GM19468 (cell line): ENCODE results near the gene AGXT.

Experiments
- ATAC-seq: cut with Tn5 transposase; IDR thresholded peaks from one replicate; pipeline ENCODE4 v1.9.1; 2021; ENCODE audit warnings: mild to moderate bottlenecking, moderate library complexity, moderate number of reproducible peaks; ENCODE audit not compliant: unreplicated experiment; ENCODE audit errors: extremely low read depth

Gene AGXT

DNA sequence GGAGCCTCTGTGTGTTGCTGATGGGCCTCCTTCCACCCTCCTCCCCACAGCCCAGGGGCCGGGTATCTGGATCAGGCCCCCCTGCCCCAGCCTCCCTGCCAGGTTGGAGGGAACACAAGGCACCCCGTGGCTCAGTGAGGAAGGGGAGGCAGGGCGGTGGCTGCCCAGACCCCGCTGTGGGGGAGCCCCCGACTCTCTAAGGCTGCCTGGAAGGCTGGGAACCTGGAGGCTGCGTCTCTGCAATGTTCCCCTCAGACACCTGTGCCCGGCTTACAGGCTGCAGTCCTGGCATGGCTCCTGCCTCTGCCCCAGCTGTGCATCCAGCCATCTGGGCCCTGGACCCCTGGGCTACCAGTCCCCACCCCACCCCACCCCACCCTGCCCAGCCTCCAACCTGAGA is 27.8 kb downstream of the AGXT start:
- no peak for ATAC-seq

DNA sequence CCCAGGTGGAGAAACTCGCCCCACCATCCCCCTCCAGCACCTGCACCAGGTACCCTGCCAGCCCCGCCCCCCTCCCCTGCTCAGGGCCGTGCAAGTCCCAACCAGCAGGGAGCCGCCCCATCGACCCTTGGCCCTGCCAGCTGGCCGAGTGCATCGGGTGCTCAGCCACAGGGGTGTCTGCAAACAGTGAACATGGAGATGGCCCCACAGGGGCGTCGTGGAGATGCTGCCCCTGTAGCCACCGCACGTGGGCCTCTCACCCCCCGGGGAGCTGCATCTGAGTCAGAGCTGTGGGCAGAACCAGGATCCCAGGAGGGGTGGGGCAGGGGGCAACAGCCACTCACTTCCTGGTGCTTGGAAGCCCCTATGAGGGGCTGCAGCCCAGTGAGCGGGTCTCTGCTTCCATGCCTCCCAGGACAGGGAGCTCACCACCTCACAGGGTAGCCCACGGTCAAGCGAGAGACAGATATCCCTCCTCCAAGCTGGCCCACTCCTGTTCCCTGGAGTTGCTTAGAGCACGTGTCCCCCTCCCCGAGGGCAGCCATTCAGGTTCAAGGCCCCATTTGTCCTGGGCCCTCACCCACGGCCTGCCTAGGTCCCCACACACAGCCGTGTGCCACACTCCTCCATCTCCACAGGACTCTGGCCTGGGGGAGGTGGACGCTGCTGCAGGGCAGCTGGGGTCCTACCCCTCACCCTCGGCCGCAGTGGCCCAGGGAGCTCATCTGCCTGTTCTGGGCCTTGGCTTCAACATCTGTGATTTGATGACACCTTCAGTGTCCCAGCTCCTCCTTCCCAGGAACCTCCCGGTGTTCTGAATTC is 28.5 kb downstream of the AGXT start:
- ATAC-seq: no peak

DNA sequence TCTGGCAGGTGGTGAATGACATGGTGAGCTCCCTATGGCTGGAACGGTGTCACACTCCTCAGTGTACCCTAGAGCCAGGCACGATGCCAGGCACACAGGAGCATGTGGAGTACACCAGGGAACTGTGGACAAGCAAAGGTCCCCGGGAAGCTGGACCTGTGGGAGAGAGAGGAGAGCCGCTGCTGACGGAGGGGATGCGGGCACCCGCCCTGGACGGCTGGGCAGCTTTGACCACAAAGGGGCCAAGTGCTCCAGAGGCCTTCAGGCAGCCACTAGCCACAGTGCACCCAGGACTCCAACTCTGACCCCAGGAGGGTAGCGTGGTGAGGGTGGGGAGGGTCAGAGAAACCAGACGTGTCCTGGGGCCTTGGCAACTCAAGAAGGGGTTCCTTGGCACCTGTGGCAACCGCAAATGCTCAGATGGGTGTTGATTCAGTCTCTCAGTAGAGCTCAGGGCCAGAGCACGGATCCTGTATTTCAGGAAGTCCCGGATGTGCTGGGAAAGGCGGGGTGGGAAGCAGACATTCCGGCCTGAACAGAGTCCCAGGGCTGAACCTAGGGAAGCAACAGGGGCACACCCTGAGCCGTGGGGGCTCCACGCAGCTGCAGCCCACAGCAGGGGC is 29.6 kb downstream of the AGXT start:
- no peak for ATAC-seq

DNA sequence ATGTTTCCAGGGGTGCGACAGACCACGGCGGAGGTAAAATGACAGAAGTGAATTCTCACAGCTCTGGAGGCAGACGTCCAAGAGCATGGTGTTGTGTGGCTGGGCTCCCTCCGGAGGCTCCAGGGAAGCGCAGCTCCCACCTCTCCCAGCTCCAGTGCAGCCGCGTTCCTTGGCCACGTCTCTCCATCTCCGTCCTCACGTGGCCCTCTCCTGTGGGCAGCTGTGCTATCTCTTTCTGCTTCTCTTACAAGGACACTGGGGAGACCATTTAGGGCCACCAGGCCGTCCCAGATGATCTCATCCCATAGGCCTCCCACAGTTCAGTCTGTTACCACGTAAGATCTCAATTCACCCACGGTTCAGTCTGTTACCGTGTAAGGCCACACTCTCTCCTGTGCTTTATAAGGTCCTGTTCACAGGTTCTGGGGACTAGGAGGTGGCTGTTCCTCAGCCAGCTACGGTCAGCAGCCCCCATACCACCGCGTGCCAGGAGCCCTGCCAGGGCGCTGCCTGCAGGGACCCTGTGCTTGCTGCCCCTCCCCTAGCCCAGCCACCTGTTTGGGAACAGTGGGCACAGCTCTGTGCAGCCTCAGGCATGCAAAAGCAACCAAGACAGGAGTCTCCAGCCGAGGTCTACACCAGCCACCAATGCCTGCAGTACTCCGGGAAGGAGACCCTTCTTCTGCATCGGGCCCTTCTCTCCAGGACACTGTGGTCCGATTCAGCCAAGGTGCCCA is 30.3 kb downstream of the AGXT start:
- no peak for ATAC-seq

DNA sequence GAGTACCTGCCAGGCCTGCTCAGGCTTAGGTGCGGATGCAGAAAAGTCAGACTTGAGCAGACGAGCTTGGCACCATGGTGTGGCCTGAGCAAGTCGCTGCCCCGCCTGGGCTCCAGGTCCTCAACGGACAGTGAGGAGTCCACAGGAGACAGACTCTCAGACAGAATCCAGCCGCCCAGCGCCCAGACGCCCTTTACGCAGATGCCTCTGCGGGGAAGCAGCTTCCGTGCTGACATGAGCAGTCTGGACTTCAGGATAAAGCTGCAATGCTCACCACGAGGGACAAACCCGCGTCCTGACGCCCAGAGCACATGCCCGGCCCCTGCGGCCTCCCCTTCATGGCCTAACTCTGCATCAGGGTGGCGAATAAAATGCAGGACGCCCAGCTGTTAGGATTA is 30.8 kb downstream of the AGXT start:
- no peak for ATAC-seq

DNA sequence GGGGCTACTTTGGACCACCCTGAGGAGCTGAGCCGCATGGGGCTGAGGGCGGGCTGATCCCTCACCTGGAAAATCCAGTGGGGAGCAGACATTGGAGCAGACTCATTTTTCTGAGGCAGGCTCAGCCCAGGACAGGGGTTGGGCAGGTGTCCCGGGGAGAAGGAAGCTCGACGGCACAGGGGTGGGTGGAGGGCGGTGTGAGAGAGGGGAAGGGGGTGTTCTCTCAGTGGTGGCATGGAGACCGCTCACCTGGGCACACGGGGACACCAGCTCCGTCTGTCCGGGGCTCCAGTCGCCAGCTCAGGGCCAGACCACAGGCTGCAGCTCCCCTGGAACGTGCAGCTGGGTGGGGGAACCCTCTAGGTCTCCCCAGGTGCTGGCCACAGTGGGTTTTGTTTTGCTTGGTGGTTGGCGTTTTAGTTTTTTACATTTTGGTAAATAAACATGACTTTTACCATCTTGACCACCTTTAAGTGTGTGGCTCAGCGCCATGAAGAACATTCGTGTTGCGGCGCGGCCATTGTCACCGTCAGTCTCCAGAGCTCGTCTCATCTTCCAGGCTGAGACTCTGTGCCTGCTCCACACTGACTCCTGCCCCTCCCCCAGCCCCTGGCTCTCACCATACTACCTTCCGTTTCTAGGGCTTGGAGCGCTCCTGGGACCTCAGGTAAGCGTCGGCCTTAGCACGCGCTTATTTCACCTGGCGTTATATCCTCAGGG is 31.7 kb downstream of the AGXT start:
- ATAC-seq: no peak

DNA sequence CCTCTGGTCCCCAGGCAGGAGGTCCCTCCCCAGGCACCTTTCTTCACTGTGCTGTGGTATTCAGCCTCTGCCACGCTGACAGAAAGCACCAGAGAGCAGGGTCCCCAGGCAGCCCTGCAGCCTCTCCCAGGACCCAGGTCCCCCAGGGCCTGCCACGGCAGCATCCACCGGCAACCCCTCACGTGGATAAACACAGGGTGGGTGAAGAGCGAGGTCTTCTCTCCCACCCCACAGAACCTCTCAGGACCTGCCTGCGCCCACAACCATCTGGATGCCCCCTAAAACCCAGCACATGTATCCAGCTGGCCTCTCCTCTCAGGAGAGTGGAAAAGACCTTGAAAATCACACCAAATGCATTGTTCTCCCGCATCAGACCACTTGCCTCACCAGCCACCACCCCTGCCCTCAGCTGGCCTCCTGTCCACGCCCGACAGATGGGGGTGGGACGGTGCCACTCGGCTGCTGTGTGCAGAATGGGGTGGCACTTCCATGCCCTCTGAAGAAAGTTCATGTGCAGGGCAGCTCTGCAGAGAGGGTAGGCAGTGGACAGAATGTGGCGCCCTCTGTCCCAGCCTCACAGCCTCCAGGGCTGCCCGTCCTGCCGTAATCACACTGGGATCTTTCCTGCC is 33.5 kb downstream of the AGXT start:
- no peak for ATAC-seq

DNA sequence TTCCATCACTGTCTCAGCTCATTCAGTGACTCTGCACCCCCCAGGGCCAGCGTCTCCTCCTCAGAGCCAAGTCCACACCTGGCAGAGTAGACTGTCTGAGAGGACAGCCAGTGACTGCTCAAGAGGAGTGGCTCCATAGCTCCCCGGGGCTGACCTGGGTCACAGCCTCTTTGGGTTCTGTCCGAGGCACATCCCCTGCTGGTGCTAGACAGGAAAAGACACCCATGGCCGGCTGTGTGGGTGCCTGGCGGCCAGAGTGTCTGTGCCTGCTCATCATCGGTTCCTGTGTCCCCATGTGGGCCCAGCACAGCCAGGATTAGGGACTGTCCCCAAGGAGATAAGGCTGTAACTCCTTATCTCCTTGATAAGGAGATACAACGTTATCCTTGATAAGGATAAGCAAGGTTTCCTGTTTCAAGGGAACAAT is 34.0 kb downstream of the AGXT start:
- no peak for ATAC-seq

DNA sequence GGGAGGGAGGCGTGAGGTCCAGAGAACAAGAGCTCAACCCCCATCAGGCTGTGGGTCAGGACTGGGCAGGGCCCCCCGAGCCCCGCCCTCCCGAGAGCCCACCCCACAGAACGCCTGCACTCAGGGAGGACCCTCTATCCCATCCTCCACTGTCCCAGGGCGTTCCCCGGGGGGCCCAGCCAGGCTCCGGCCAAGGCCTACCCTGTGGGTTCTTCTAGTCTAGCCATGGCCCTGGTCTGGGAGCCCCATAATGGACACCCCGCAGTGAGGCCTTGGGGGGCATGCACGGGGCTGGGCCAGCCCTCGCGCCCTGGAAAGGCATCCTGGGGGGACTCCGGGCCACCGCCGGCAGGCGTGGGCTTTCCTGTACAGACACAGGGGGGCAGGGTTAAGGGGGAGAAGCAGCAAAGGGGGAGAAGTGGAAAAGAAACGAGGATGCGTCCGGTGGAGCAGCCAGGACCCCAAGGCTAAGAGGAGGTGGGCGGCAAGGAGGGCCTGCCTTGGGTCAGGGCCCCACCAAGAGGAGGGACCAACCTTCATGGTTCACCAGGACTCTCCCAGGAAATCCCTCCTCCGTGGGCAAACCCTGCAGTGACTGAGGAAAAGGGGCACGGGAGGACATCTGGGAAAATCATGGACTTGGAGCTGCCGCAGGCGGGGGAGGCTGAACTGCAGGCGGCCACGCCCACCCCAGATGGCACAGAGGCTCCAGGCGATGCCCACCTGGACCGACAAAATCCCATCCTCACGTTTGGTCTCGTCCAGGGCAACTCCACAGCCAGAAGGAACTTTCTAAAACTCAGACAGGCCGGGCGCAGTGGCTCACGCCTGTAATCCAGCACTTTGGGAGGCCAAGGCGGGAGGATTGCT is 34.8 kb downstream of the AGXT start:
- no peak for ATAC-seq

DNA sequence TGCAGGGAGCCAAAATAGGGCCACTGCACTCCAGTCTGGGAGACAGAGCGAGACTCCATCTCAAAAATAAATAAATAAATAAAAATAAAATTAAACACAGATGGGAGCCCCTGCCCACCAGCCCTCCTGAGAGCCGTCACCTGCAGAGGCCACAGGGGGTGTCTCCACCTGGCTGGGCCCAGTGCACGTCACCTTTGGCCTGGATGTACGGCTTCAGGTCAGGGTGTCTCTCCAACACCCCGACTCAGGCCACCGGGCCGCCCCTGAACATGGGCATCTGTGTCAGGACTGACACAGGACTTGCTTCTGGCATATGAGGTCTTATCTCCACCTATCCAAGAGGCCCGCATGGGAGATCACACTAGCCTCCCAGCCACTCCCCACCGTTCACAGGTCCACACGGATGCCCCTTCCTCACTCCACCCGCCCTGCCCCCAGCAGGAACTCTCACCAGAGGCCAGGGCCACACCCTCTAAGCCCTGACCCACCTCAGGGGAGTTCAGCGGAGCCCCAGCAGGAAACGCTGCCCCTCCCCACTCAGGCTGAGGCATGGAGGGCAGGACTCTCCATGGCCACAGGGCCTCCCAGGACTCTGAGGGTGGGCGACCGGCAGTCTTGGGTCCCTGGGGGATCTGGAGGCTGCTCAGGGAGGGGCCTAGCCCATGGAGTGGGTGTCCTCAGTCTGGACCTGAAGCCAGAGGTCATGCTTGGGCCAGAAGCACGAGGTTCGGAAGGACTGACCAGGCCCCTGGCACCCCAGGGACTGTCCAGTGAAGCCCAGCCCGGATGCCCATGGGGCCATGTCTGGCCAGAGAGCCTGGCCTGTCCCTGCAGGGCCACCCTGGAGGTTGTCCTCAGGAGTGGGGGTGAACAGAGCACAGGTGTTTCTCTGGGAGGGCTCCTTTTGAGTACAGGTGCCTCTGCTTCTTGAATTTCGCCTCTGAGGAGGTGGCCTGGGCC is 35.9 kb downstream of the AGXT start:
- no peak for ATAC-seq

DNA sequence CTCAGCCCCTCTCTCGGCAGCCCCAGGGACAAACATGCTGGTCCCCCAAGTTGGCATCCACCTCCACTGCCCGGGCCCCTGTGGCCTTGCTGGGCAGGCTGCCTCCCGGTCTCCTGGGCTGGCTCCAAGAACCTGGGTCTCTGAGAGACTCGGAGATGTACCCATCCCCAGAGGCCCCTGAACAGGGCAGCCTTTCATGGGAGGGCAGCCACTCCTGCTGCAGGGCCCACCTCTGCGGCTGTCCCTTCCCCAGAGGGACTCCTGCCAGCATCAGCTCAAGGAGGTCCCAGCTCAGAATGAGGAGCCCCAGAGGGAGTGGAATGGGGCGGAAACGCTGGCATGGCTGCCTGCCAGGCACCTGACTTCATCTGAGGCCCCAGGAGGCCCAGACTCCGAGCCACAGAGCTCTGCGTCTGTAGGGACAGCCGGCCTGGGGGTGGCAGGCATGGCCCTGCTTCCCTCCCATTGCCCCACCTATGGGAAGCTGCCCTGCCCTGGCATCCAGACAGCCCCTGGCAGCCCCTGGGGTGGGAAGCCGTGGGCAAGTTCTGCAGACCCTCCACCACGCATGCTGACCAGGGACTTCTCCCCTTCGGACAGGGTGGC is 36.7 kb downstream of the AGXT start:
- no peak for ATAC-seq

DNA sequence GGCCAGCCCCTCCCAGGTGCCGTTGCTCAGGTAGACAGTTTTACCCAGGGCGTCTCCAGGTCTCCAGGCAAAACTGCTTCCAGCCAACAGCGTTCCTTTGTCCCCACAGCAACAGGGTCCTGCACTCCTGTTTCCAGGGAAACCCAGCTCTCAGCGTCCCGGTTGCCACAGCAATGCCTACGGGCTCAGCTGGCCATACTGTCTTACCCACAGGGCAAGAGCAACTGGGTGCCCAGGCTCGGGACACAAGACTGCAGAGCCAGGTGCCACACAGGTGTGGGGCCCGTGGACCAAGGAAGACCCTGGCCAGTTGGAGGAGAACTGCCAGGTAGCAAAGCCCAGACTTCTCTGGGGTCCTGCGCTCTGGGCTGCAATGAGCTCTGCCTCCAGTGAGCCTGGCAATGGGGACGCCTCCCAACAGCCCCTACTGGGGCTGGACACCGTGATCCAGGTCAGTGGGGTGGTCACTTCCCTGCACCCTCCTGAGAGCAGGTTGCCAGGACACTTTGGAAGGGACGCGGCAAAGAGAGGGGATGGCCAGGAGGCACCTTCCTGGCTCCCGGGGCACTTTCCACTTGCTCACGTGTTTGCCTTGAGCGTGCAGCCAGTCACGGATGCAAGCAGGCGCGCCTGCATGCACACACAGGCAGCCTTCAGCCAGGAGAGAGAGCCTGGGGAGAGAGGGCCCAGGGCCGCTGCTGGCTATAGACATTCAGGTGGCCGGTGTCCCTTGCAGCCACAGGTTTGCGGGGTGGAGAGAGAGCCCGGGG is 37.7 kb downstream of the AGXT start, which contains the start of gene CROCC2:
Gene CROCC2 (plus strand): TSS at position 196 of the 770 bp plus-strand sequence. CDS start 178 bp downstream, at position 374.
- ATAC-seq: no peak

DNA sequence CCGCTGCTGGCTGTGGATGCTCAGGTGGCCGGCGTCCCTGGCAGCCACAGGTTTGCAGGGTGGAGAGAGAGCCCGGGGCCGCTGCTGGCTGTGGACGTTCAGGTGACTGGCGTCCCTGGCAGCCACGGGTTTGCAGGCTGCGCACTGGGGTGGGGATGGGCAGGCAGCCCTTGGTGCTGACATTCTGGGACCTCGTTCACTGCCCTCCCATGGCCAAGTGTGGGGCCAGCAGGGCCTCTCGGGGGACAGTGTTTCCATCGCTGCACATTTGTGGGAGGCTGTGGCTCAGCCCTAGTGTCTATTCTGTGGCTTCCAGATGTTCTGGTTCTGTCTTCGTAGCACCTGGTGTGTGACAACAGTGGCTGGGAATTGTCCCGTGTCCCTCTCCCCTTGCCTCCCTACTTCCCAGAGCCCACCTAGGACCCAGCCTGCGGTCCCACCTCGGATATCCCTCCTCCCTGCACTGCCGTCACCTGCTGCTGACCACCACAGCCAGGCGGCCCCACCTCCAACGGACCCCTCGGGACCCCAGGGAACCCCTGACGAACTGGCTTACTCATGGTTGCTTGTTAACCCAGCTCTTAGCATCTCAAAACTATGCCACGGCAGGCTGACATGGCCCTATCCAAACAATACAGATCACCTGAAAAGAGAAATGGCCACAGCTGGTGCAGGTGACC is 38.4 kb downstream of the AGXT start:
- ATAC-seq: no peak

DNA sequence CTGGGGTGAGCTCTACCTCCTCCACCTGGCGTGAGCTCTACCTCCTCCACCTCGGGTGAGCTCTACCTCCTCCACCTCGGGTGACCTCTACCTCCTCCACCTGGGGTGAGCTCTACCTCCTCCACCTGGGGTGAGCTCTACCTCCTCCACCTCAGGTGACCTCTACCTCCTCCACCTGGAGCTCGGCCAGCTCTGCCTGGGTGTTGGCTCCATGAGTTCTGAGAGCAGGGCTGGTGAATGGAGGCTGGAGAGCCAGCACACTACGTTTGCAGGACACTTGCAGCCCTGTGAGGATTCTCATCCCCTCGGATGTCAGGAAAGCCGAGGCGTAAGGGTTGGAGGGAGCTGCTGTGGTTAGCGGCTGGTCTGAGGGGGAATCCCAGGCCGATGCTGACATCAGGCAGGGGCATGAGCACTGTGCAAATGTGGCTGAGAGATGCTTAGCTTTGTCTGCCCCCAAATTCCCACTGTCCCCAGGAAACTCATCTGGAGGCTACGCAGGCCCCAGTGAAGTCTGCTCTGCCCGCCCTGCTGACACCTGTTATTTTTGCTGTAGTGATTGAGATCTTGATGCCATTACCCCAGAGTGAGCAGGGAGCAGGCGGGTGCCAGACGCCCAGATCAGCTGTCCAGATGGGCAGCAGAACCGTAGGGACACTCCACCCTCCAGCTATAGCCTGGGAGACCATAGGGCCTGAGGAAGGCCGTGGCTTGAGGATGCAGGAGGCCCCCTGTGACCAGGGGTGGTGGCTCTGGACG is 40.8 kb downstream of the AGXT start:
- no peak for ATAC-seq

DNA sequence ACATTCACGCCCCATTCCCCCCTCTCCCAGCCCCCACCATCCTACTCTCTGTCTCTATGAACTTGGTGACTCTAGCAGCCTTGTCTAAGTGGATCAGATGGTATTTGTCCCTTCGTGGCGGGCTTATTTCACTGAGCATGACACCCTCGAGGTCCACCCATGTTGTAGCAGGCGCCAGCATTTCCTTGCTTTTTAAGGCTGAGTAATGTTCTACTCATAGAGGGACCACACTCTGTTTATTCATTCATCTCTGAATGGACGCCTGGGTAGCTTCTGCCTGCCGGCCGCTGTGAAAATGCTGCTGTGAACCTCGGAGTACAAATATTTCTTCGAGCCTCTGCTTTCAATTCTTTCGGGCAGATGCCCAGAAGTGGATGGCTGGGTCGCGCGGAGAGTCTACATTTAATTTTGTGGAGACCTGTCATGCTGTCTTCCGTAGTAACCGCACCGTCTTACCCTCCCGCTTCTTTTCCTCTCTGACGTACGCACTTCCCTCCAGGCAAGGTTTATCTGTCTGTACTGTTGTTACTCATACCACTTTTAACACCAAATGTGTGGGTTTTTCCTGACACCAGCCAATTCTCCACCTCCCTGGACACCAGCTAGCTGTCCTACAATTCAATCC is 43.1 kb downstream of the AGXT start:
- ATAC-seq: no peak
